ENCODE results near the gene NADK2. TPM values are rescaled to one million over a fixed set of nuclear protein-coding genes. Genes with fewer than 3 reads are reported as not detected.

The NADK2 gene
- total RNA-seq, 4 donors from 2014 or later = 23.6 to 34.4 (median 27.8) TPM

GRCh38 chr5:36180556-36181350 lies 61.0 kb downstream of the NADK2 start:
- in situ Hi-C loops (cut with MboI; ENCODE audit: low sequenced_read_pairs in 4 of 4) (no loop called here), intact Hi-C loops (cut with DNase I; ENCODE audit: low total_unique reads) (no loop called here)
- DNase-seq (no peak), ATAC-seq (no peak)
- H3K4me1 ChIP-seq = no peaks in the 10 kb centered on the region
- H3K36me3 ChIP-seq = peaks cover 4 to 9% of the 10 kb centered on the region in 2 donors
- H3K4me3 ChIP-seq = no peak overlapping the region
- H3K9me3 ChIP-seq = no peaks in the 10 kb centered on the region
- H3K27ac ChIP-seq = no peak overlapping the region
- TF ChIP-seq CTCF (IDR thresholded peaks at IDR 0.05 in 4 of 5, conservative IDR thresholded peaks at IDR 0.05 in 1 of 5) = no peak
- no peak for TF ChIP-seq POLR2A (IDR thresholded peaks at IDR 0.05)
- H3K27me3 ChIP-seq = no peaks in the 10 kb centered on the region

- Histone ChIP-seq H3K27me3 (no peaks in the 10 kb centered on the region), H3K4me3 (no peak overlapping the region), H3K27ac (no peak overlapping the region), H3K4me1 (no peaks in the 10 kb centered on the region), H3K9me3 (no peaks in the 10 kb centered on the region), H3K36me3 (peaks cover 4 to 12% of the 10 kb centered on the region in 2 donors)
- ATAC-seq (no peak), DNase-seq (no peak)
- TF ChIP-seq CTCF (IDR thresholded peaks at IDR 0.05 in 4 of 5, conservative IDR thresholded peaks at IDR 0.05 in 1 of 5) = no peak
- TF ChIP-seq POLR2A (IDR thresholded peaks at IDR 0.05) = no peak
- in situ Hi-C loops (cut with MboI; ENCODE audit: low sequenced_read_pairs in 4 of 4) (loop anchor here in 2 of 4 donors (10.0 kb wide), 1 partner anchor 125 kb away; the partner anchor contains the start of gene RANBP3L (in 2 of the 2)), intact Hi-C loops (cut with DNase I; ENCODE audit: low total_unique reads) (loop anchor here (5.0 kb wide), 1 partner anchor 512 kb away; no protein-coding TSS in a partner anchor)
Measured at GRCh38 chr5:36179950-36180349, 61.8 kb downstream of the NADK2 start.

- no peak for TF ChIP-seq POLR2A (IDR thresholded peaks at IDR 0.05)
- no peak for TF ChIP-seq CTCF (IDR thresholded peaks at IDR 0.05 in 4 of 5, conservative IDR thresholded peaks at IDR 0.05 in 1 of 5)
- in situ Hi-C loops (cut with MboI; ENCODE audit: low sequenced_read_pairs in 4 of 4) (loop anchor here in 2 of 4 donors (10.0 kb wide), 1 partner anchor 126 kb away; the partner anchor contains the start of gene RANBP3L (in 2 of the 2)), intact Hi-C loops (cut with DNase I; ENCODE audit: low total_unique reads) (loop anchor here (5.0 kb wide), 1 partner anchor 514 kb away; no protein-coding TSS in a partner anchor)
- Histone ChIP-seq H3K4me1 (no peaks in the 10 kb centered on the region), H3K4me3 (no peak overlapping the region), H3K27ac (no peak overlapping the region), H3K36me3 (peaks cover 0 to 24% of the 10 kb centered on the region in 2 donors), H3K27me3 (no peaks in the 10 kb centered on the region), H3K9me3 (no peaks in the 10 kb centered on the region)
- no peak for ATAC-seq
- no peak for DNase-seq
Measured at GRCh38 chr5:36178524-36178890, 63.2 kb downstream of the NADK2 start.

GRCh38 chr5:36177715-36178523 lies 63.8 kb downstream of the NADK2 start:
- in situ Hi-C loops (cut with MboI; ENCODE audit: low sequenced_read_pairs in 4 of 4) = loop anchor here in 2 of 4 donors (10.0 kb wide), 1 partner anchor 127 kb away; the partner anchor contains the start of gene RANBP3L (in 2 of the 2)
- ATAC-seq (peak in 1 of 2 donors; percentile 61), DNase-seq (no peak)
- Histone ChIP-seq H3K27me3 (no peaks in the 10 kb centered on the region), H3K4me3 (no peak overlapping the region), H3K4me1 (no peaks in the 10 kb centered on the region), H3K27ac (no peak overlapping the region), H3K36me3 (peaks cover 0 to 29% of the 10 kb centered on the region in 2 donors), H3K9me3 (no peaks in the 10 kb centered on the region)
- intact Hi-C loops (cut with DNase I; ENCODE audit: low total_unique reads) = loop anchor here (2.0 to 5.0 kb wide), 2 partner anchors 127 to 514 kb away; no protein-coding TSS in a partner anchor
- TF ChIP-seq POLR2A (IDR thresholded peaks at IDR 0.05) = no peak
- TF ChIP-seq CTCF (IDR thresholded peaks at IDR 0.05 in 4 of 5, conservative IDR thresholded peaks at IDR 0.05 in 1 of 5) = peak in 3 of 5 experiments; percentile 18 to 53 (median 39)

Measured in gastrocnemius medialis (tissue), 4 donors.